GM18508 (cell line): ENCODE data around the gene ATXN7L1.

Experiments used
- ATAC-seq: cut with Tn5 transposase; IDR thresholded peaks from one replicate; pipeline ENCODE4 v1.9.1; 2021; ENCODE audit warnings: moderate number of reproducible peaks; ENCODE audit not compliant: insufficient read depth, unreplicated experiment

ATXN7L1 gene

DNA sequence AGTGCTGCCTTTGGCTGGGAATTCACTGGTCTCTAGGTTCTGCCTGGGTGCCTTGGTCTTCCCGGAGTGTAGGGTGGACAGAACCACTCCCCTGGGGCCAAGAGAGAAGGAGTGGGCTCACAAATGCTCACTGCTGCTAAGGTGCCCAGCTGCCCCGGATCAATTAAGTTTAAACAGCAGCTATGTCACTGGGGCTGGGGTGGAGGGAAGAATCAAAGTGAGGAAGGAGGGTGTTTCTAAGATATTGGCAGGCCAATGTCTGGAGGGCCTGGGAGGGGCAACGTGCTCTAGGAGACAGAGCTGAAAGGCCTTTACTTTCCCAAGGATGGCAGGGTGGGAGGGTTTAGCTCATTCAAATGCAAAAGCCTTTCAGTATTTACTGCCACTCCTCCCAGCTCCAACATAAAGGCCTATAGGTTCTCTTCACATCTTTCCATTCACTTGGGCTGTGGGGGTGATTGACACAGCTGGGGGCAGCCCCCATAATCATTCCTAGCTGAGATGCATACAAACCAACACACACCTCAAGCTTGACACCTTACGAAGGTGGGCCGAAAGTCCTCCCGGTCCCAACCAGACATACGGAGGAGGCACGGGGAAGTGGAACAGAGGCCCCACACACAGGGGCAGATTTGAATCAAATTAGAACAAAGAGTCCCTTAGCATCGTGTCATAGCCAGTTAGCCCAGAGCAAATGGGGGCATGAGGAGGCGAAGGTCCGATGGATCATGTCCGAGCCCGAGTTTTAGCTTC is 187.2 kb downstream of the ATXN7L1 start:
- ATAC-seq = no peak

DNA sequence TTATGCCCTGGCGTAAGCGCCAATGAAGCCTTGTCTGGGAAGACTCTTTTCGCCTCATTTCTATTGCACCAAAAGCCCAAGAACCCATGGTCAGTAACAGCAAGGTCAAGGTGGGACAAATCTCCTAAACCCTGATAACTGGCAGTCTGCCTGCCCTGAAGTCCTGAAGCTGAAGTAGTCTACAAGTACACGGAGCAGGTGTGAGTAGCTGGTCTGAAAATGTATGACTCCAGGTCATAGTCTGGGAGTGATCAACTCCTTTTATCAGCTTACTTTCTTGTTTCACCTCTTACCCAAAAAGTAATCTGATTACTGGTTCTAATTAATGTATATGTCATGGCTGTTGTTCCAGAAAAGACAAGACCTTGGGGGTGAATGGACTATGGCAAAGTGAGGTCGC is 187.8 kb downstream of the ATXN7L1 start:
- ATAC-seq = no peak

DNA sequence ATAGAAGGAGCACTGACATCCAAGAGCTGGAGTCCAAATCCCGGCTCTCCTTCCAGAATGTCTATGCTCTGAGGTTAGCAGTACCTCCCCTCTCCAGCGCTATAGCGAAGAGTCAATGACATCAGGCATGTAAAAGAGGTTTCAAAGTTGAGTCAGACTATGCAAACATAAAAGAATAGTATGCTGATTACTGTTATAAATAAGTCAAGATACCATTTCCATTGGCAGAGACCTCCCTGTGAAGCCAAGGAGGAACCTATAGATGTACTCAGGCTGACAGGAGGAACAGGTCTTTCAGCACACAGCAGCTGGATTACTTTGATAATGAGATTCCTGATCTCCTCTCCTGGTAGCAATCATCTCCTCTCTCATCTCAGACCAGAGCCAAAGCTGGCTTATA is 191.2 kb downstream of the ATXN7L1 start:
- no peak for ATAC-seq

DNA sequence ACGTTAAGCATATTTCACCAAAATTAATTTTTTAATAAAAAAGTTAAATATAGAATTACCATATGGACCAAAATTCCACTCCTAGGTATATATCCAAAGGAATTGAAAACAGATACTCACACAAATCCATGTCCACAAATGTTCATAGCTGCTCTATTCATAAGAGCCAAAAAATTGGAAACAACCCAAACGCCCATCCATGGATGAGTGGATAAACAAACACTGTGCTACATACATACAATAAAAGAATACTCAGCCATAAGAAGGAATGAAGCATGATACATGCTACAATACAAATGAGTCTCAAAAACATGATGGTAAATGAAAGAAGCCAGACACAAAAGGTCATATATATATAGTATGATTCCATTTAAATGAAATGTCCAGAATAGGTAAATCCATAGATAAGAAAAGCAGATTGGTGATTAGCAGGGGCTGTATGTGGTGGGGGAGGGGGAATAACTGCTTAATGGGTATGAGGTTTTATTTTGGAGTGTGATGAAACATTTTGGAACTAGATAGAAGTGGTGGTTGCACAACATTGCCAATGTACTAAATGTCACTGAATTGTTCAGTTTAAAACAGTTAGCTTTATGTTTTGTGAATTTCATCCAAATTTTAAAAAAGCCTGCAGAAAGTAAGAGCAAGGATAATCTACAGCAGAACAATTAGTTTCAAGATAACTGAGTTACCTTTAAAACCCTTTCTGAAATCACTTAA is 193.9 kb downstream of the ATXN7L1 start:
- ATAC-seq = no peak

DNA sequence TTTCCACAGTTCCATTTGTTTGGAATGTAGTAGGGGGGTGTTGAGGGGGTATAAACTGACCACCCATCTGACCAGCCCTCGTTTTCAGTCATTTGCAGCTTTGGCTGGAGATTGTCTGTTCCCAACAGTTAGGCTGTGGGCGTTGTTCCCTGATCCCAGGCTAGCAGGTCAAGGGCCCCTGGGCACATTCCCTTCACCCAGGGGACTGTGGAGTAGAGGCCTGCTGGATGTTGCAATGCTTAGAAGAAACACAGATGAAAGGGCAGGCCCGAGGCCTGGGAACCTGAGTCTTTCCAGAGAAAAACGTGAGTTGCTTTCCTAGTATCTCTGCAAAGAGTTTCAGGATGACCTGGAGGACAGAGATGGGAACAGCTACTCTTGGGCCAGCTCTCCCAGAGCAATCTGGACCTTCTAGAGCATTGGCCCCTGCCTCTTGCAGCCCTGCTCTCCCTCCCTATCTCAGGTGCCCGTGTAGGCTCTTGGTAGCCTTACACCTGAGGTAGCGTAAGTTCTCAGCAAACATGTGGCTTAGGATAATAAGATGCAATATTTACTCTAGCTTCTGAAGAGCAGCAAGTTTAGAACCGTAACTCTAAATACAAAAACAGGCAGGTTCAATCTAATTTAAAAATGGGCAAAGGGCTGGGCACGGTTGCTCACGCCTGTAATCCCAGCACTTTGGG is 195.8 kb downstream of the ATXN7L1 start:
- no peak for ATAC-seq

DNA sequence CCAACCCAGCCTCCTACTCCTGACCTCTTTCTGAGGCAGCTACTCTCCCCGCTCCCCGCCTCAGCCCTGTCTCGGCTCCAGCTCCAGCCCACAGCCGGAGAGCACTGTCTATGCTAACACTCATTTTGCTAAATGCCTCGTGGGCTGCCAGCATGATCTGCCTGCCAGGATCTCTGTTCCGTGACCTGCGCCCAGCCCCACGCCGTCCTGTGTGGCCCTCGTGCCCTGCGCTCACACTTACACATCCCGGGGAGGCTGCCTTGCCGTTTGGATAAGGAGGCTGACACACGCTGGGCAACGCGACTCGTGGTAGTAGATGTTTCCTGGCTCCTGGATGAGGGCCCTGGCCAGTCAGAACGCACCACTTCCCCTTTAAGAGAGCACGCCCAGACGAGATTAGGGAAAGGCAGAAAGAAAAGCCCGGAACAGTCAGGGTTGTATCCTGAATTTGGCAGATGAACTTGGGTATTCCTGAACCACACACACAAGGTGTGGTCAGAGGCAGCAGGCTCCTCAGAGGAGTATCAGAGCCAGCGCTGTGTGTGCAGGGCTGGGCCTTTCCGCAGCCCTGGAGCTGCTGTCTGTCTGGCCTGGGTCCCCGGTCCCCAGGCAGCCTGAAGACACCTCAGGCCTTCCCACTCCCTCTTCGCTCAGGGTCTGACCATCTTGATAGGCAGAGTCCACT is 197.4 kb downstream of the ATXN7L1 start:
- ATAC-seq = no peak

DNA sequence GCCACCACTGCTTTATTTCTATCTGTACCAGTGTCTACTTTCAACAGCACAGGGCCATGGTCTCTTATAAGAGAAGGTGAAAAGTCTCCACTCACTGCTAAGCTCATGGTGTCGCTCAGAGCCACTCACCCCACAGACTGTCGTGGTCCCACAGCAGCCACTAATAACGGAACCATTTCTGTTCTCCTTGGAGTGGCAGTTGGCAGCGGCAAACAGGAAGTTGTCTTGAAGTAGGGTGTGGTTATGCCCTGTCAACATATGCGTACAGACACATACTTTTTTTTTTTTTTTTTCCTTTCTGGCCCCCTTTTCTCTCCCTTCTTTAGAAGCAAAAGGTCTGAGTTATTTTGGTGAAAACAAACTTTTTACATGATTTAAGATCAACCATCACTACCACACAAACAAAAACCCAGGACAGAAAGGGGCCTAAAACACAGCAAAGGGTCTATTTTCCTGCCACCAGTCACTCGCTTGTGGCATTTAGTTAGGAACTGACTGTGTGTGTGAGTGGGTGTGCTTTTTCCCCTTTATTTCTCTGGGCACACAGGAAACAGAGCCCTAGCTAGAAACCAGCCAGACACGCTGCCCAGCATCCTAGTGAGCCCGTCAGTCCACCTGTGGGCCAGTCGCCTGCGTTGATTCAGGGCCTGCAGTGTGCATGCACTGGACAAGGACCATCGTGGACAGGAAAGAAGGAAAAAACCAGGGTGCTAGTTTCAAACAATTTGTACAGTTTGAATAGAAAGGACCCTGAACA is 198.4 kb downstream of the ATXN7L1 start:
- no peak for ATAC-seq

DNA sequence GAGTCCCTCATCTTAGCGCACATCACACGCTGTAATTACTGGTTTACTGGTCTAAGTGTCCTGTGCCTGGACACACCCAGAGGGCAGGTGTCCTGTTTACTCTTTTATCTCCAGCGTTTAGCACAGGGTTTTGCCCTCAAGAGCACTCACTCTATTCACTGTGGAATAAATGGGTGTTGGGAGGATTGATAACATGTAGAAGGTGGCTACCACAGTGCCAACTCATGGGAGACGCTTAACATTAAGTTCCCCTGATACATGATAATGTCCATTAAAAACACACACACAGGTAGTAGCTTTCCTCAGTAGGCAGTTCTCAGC is 199.0 kb downstream of the ATXN7L1 start:
- ATAC-seq = no peak

DNA sequence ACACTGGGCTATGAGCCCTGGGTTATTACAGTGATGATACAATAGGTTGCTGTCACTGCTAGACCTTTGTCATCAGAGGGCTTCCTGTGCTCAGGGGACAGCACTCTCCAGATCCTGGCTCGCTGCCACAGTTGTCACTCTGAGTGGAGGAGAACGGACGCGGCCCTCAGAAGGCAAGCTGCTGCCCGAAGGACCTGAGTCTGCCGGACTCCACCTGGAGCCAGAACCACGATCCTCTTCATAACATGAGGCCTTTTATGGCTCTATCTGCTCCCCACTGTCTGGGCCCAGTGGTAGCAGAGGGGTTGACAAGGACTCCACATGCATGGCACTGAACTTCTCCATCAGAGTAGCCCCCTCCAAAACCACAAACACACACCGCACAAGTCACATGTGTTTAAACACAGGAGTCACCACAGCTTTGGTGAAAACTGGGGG is 200.4 kb downstream of the ATXN7L1 start:
- ATAC-seq = no peak

DNA sequence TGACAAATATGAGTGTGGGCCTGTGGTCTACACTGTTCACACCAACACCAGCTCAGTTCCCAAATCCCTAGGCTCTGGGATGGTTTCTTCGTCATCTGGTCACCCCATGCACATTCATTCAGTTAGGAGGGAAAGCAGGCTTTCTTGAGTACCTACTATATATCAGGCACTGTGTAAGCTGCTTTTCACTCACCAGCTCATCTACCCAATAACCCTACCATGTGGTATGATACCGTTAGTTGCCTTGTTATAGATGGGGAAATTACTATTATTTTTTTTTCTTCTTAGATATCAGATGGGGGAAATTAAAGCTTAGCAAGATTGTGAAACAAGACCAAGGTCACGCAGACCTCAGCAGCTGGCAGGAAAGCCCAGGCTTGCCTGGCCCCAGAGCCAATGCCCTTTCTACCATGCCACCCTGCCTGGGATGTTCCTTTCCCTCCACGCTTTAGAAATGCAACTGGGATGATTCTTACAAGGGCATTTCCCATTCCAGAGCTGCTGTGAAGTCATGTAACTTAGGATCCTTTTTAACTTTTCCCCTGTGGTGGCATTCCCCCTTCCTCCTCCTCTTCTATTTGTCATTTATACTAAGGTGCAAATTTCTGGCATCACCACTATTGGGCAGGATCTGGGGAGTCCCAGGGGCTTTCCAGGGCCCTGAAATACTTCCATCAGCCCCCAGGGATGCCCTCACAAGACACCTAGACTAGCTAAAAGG is 202.0 kb downstream of the ATXN7L1 start:
- no peak for ATAC-seq

DNA sequence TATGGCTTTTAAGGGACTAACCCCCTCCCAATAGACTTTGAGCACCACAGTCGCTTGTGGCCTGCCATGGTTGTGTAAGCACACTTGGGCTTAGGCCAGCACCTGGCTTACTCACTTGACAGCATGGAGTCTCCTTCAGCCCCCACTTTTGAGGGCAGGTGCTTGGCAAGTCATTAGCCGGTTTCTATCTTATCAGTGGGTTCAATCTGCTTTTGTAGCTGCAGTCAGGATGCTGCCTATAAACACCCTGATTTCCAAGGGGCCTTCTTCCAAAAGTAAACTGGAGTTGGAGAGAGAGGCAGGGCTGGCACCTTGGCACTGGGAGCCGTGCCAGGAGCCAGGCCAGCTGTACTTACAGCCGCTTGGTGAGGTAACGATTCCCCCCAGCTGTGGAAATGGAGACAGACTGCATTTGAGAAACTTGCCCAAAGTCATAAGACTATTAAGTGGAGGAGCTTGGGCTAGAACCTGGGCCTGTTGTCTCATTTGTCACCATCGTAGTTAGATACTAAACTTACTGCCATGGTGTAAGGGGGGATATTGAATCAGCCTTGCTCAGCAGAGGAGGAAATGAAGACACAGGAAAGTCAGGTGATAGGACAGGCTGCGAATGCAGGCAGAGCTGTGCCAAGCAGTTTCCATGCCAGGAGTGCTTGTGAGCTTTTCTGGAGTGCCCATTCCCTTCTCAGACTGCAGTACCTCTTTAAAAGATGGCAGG is 202.9 kb downstream of the ATXN7L1 start:
- ATAC-seq = no peak

DNA sequence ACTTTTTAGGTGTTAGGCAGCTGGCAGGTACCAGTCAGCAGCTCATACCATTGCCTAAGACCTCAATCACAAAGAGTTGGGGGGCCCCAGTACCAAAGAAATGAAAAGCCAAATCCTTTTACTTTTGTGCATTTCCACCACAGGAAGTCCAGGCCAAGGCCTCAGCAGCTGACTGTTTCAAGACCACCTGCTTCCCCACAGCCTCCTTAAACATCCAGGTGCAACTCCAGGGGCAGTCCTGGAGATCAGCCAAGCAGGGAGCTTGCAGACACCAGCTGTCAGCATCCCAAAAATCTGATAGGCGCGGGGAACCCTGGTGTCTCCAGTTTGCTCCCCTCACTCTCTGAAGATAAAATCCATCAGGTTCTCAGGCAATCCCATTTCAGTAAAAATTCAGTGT is 203.6 kb downstream of the ATXN7L1 start:
- ATAC-seq = no peak

DNA sequence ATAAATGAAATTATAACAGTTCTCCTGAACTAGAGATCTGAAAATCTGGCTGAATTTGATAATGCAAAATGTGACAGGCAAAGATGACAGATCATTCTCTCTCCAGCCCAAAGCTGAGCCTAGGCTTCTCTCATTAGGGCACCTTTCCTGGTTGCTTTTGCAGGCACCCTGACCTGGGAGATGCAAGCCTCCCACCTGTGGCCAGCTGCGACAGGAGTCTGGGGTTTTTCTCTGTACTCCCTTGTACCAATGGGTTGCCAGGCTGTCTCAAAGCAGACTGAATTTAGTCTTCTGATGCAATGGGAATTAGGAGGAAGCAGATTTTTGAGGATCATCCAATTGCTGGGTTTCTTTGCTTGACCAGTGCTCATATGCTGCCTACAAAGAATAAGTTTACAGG is 210.1 kb downstream of the ATXN7L1 start:
- ATAC-seq = no peak

DNA sequence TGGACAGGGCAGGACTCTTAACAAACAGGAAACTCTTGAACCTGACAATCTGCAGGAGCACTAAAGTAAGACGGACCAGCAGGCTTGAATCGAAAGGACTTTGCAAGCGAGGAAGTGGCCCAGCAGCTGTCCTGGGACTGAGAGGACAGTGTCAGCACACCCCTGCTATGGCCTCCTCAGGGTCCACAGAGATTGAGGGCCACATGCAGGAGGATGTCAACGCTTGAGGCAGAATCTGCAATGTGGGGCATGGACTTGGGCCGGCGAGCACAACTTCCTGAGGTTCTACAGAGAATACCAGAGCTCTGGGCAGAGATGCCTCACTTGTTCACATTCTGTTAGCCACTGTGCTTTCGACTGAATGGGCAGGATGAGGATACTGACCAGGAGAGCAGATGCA is 210.7 kb downstream of the ATXN7L1 start:
- ATAC-seq = no peak

DNA sequence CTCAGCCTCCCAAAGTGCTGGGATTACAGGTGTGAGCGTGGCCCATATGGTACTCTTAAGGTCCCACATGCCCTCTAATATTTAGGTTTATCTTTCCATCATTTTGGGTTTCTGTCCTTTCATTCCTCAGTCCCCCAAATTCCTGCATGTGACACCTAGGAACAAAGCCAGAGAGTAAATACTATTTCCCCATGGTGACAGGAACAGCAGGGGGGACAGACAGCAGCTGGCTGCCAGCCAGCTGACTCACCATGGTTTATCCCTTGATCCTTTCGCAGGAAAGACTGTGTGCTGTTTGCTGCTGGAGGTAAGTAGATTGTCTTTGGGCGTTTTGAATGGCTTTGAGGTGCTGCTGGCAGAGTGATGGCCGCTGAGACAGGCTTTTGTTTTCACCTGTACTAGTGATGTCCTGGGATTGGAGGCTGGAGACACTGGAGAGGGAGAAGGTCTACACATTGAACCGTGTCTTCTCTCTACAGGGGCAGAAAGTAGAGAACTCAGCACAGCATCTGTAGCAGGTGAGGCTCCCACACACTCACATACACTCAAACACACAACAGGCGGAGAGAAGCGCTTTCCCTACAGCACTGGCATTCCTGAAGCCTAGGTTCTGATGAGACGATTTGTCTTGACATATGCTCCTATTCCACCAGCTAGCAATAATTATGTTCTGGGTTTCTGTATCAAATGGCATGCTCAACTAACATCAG is 211.4 kb downstream of the ATXN7L1 start:
- ATAC-seq = no peak

DNA sequence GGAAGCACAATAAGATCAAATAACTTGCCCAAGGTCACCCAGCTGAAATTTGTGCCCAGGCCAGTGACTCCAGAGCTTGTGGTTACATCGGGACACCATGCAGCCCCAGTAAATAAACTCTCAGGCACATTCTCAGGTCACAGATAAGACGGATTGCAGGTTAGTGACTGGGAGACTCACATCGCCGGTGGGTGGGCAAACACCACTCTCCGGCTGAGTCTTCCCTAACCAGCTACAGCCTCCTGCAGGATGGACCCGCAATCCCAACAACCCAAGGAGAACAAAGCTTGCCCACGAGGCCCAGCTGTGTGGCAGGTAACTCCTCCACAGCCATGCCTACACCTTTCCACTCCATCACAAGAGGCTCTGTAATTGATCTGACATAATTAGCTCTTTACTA is 213.4 kb downstream of the ATXN7L1 start:
- no peak for ATAC-seq

DNA sequence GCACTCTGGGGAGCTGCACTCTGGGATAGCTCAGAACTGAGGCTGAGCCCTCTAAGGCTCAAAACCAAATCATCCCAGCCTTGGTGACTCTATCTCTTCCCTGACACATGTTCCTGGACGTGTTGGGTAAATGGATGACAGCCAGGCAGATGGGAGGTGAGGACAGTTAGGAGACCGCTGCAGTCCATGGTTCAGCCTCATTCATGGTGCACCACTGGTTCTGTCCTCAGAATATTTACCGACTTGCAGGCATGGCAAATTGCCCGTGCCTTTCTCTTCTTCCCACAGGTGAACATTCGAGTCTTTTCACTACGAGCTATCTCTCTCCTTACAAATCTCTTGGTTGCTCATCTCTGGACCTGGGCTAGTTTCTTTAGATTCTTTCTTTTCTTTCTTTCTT is 214.8 kb downstream of the ATXN7L1 start:
- no peak for ATAC-seq

DNA sequence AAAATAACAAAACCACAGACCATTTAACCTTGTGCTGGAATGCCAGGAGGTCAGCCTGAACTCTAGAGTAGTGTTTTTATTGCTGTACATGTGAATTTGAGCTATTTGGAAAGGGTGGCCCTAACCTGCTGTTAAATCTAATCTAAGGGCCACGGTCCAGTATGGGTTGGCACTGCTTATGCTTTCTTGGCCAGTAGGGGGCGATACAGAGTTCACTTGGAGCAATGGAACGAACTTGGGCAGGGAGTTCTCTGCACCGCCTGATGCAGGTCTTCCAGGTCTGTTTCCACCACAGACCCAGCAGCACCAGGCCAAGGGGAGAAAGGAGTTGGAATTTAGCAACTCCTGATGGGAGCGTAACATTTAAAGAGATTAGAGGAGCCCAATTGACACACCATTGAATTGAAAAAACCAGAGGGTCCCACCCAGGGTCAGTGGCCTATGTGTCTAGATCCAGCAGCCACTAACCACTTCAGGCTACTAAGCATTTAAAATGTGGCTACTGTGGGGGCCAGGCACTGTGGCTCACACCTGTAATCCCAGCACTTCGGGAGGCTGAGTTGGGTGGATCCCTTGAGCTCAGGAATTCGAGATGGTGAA is 219.4 kb downstream of the ATXN7L1 start:
- no peak for ATAC-seq
